Measurements from ENCODE around the gene CFAP221. TPM values are rescaled to one million over a fixed set of nuclear protein-coding genes. Genes with fewer than 3 reads are reported as not detected.

CFAP221 gene
- polyA plus RNA-seq (not detected in 3 replicates), polyA minus RNA-seq (not detected in 3 replicates)
- not detected for polyA plus RNA-seq (2011; ENCODE audit: low read depth)
- not detected in 2 replicates for polyA plus RNA-seq (2011; cell fraction: cytosol; rRNA removed)
- not detected in 2 replicates for polyA plus RNA-seq (2011; cell fraction: nucleus; rRNA removed)
- polyA plus RNA-seq (2012; ENCODE audit: low replicate concordance): not detected in 2 replicates
- polyA minus RNA-seq (2011; cell fraction: cytosol; rRNA and poly(A)+ RNA removed): not detected
- not detected in 2 replicates for polyA minus RNA-seq (2011; cell fraction: nucleus; rRNA and poly(A)+ RNA removed)

- TF ChIP-seq EZH2 (IDR thresholded peaks at IDR 0.05; ENCODE audit: low read length): no peak
- TF ChIP-seq, protein P1, sequence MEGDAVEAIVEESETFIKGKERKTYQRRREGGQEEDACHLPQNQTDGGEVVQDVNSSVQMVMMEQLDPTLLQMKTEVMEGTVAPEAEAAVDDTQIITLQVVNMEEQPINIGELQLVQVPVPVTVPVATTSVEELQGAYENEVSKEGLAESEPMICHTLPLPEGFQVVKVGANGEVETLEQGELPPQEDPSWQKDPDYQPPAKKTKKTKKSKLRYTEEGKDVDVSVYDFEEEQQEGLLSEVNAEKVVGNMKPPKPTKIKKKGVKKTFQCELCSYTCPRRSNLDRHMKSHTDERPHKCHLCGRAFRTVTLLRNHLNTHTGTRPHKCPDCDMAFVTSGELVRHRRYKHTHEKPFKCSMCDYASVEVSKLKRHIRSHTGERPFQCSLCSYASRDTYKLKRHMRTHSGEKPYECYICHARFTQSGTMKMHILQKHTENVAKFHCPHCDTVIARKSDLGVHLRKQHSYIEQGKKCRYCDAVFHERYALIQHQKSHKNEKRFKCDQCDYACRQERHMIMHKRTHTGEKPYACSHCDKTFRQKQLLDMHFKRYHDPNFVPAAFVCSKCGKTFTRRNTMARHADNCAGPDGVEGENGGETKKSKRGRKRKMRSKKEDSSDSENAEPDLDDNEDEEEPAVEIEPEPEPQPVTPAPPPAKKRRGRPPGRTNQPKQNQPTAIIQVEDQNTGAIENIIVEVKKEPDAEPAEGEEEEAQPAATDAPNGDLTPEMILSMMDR (optimal IDR thresholded peaks at IDR 0.05 in 1 of 3, IDR thresholded peaks at IDR 0.05 in 1 of 3, conservative IDR thresholded peaks at IDR 0.05 in 1 of 3; ENCODE audit: extremely low read depth in 1 of 3, insufficient read depth in 2 of 3, low read length in 3 of 3): no peak
- Histone ChIP-seq H3K9me1 (ENCODE audit: control insufficient read depth, extremely low read depth, insufficient read depth, low read length) (no peaks in the 10 kb centered on the region), H3K27me3 (ENCODE audit: control insufficient read depth, extremely low read depth, insufficient read depth, low read length) (peaks cover 43% of the 10 kb centered on the region), H3K4me2 (ENCODE audit: control insufficient read depth, extremely low read depth, insufficient read depth, low read depth, low read length) (peak within 1 kb of the TSS; percentile 78), H2AFZ (ENCODE audit: control insufficient read depth, low read length) (peak within 1 kb of the TSS; percentile 86), H3K79me2 (ENCODE audit: control insufficient read depth, insufficient read depth, low read length) (no peaks in the 10 kb centered on the region), H3K36me3 (ENCODE audit: control insufficient read depth in 2 of 2, extremely low read depth in 1 of 2, insufficient read depth in 2 of 2, low read length in 2 of 2) (no peaks in the 10 kb centered on the region), H3K9ac (ENCODE audit: control insufficient read depth, extremely low read depth, insufficient read depth, low read length) (peak within 1 kb of the TSS; percentile 61), H3K4me3 (ENCODE audit: control insufficient read depth in 2 of 3, extremely low read depth in 1 of 3, insufficient read depth in 2 of 3, low read depth in 1 of 3, low read length in 3 of 3) (peak within 1 kb of the TSS; percentile 33 to 67 (median 67)), H4K20me1 (ENCODE audit: control insufficient read depth, extremely low read depth, insufficient read depth, low read length) (no peaks in the 10 kb centered on the region), H3K27ac (ENCODE audit: control insufficient read depth, insufficient read depth, low read length) (no peak within 1 kb of the TSS), H3K4me1 (ENCODE audit: control insufficient read depth, extremely low read depth, insufficient read depth, low read length) (peaks cover 4% of the 10 kb centered on the region), H3K9me3 (ENCODE audit: control insufficient read depth, low read depth, low read length) (no peaks in the 10 kb centered on the region)
- dilution Hi-C loops (cut with MboI; ENCODE audit: extremely low pct_ligation_motif_present, low sequenced_read_pairs): no loop called here
- DNase-seq (ENCODE audit: low read depth, low spot score) (no peak), FAIRE-seq (no peak)
Observed at GRCh38 chr2:119544075-119544938, at the start of gene CFAP221. Gene CFAP221, plus strand, starts transcription at chr2:119544449. Its CDS starts 1,683 bp downstream, at chr2:119546132.

DNA sequence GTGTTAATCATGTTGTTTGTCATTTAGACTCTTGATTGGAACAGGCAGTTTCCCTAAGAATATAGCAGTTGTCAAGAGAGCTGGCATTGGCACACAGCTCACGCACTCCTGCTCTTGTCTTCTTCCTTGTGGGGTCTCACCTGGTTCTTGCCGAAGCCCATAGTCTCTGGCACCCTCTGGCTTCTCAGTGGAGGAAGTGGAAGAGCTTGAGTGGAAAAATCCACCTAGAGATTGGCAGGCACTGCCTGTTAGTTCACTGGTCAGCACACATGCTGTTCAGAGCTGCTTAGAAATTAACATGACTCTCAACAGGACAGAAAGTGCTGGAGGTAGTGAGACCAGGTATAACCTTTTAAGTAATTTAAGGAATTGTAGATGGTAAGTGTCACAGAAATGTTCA is 48.3 kb upstream of the CFAP221 start:
- Histone ChIP-seq H3K9ac (ENCODE audit: control insufficient read depth, extremely low read depth, insufficient read depth, low read length) (no peak overlapping the region), H3K9me3 (ENCODE audit: control insufficient read depth, low read depth, low read length) (no peaks in the 10 kb centered on the region), H4K20me1 (ENCODE audit: control insufficient read depth, extremely low read depth, insufficient read depth, low read length) (no peaks in the 10 kb centered on the region), H3K79me2 (ENCODE audit: control insufficient read depth, insufficient read depth, low read length) (no peaks in the 10 kb centered on the region), H2AFZ (ENCODE audit: control insufficient read depth, low read length) (no peak overlapping the region), H3K27ac (ENCODE audit: control insufficient read depth, insufficient read depth, low read length) (no peak overlapping the region), H3K9me1 (ENCODE audit: control insufficient read depth, extremely low read depth, insufficient read depth, low read length) (no peaks in the 10 kb centered on the region), H3K4me3 (ENCODE audit: control insufficient read depth in 2 of 3, extremely low read depth in 1 of 3, insufficient read depth in 2 of 3, low read depth in 1 of 3, low read length in 3 of 3) (no peak overlapping the region), H3K4me1 (ENCODE audit: control insufficient read depth, extremely low read depth, insufficient read depth, low read length) (peaks cover 14% of the 10 kb centered on the region), H3K36me3 (ENCODE audit: control insufficient read depth in 2 of 2, extremely low read depth in 1 of 2, insufficient read depth in 2 of 2, low read length in 2 of 2) (no peaks in the 10 kb centered on the region), H3K27me3 (ENCODE audit: control insufficient read depth, extremely low read depth, insufficient read depth, low read length) (no peaks in the 10 kb centered on the region), H3K4me2 (ENCODE audit: control insufficient read depth, extremely low read depth, insufficient read depth, low read depth, low read length) (no peak overlapping the region)
- DNase-seq (ENCODE audit: low read depth, low spot score): no peak
- dilution Hi-C loops (cut with MboI; ENCODE audit: extremely low pct_ligation_motif_present, low sequenced_read_pairs): no loop called here
- FAIRE-seq: no peak
- TF ChIP-seq, protein P1 (optimal IDR thresholded peaks at IDR 0.05 in 1 of 3, IDR thresholded peaks at IDR 0.05 in 1 of 3, conservative IDR thresholded peaks at IDR 0.05 in 1 of 3; ENCODE audit: extremely low read depth in 1 of 3, insufficient read depth in 2 of 3, low read length in 3 of 3): no peak
- TF ChIP-seq EZH2 (IDR thresholded peaks at IDR 0.05; ENCODE audit: low read length): no peak

Data from keratinocyte (primary cell).